HG02884 (cell line): ENCODE data around the gene BEAN1.
"Not testable (repeated sequence)": the region's sequence is repeated elsewhere in the genome, so short reads cannot be mapped to it uniquely, and the experiment has no call there.

Experiments
- ATAC-seq: cut with Tn5 transposase; IDR thresholded peaks from one replicate; pipeline ENCODE4 v1.9.1; 2021; ENCODE audit warnings: mild to moderate bottlenecking, moderate library complexity; ENCODE audit not compliant: unreplicated experiment

BEAN1 gene

GRCh38 chr16:66439051-66439730 is 12.1 kb downstream of the BEAN1 start:
- no peak for ATAC-seq

DNA sequence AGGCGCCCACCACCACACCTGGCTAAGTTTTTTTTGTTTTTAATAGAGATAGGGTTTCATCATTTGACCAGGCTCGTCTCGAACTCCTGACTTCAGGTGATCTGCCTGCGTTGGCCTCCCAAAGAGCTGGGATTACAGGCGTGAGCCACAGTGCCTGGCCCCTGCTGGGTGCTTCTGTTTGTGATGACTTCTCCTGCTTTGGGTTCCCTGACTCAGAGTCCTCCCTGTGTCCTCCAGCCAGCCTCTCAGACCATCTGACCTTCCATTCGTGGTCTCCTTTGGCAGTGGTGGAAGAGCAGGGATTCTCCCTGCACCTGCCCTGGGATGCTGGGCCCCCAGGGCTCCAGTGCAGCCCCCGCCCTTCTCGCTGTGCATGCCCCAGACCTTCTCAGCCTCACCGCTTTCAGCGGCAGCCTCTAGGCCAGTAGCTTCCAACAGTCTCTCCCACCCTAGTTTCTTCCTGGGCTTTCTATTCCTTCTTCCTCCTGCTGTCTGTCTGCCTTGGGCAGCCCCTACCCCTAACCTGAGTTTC is 13.2 kb downstream of the BEAN1 start:
- no peak for ATAC-seq

GRCh38 chr16:66440970-66441369 is 13.9 kb downstream of the BEAN1 start:
- ATAC-seq: no peak

DNA sequence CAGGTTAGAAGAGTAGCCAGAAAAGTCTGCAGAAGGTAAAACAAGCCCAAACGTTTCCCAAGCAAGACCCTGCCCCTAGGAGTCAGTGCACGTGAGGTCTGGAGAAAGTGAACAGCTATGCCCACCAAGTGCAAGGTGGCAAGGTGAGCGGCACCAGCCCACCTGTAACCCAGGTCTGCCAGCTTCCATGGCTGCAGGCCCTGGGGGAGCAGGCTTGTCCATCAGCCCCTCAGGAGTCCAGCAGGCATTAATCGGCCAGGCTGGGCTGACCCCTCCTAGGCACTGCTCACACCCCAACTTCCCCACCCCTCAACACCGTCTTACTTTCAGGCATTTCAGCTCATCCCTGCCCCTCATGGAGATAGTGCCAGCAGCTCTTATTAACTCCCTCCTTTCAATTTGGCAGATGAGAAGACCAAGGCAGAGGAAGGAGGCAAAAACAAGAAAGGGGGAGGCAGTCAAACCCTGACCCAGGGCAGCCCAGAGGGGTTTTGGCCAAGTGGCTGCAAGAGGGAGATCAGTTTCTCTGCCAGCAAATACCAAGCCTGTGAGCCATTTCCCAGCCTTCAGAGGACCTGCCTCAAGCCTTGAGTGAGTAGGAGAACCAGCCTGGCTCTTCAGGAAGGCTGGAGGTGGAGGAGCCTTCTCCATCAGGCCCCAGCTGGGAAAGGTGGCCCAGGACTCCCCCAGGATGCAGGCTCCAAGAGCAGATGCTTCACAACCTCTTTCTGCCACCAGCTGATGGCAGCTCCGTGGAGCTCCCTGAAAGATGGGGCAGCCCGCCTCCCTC is 14.7 kb downstream of the BEAN1 start:
- ATAC-seq: no peak

DNA sequence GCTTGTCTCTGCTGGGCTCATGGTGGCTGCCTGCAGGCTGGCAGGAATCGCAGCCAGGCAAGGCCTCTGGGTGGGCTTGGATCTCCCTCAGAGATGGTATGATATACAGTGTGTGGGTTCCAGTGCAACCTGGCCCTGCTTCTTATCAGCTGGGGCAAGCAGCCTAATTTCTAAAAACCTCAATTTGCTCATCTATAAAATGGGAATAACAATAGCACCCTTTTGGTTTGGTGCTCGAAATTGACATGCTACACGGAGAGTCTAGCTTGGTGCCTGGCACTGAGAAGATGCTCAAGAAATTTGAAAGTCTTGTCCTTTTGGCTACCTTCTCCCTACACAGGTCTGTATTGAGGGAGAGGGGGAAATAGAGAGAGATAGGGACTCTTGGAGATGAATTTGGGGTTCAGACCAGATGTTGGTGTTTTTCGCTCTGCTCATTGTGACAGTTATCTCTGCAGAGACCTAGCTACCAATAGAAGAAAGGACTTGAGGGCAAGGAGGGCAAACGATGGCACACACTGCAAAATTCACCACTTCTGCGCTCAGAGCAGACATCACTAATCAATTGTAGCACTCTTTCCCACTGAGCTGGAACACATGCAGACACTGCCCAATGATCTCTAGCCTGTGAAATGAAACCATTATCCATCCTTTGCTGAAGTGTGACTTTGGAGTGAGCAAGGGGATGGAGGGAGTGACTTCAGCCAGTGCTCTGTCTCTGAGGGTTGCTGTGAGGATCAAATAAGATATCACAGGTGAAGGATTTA is 15.6 kb downstream of the BEAN1 start:
- no peak for ATAC-seq

DNA sequence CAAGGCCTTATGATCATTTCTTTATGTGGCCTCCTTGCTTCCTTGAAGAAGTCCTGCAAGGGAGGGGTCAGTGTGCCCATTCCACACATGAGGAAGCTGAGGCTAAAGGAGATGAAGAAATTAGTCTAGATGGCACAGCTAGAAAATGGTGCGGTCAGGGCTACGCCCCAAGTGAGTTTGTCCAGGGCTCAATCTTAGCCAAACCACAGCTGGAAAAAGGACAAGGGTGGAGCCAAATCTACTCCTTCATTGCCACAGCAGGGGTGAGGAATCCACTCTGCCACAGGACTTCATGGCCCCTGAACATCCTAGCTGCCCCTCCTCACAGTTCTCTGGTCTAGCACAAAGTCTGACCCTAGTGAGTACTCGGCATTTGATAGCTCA is 16.2 kb downstream of the BEAN1 start:
- ATAC-seq: no peak

GRCh38 chr16:66444049-66444481 is 17.0 kb downstream of the BEAN1 start:
- ATAC-seq: no peak

- ATAC-seq: no peak
Measured at GRCh38 chr16:66446737-66447136, 19.6 kb downstream of the BEAN1 start.

GRCh38 chr16:66447491-66447890 is 20.4 kb downstream of the BEAN1 start:
- no peak for ATAC-seq

DNA sequence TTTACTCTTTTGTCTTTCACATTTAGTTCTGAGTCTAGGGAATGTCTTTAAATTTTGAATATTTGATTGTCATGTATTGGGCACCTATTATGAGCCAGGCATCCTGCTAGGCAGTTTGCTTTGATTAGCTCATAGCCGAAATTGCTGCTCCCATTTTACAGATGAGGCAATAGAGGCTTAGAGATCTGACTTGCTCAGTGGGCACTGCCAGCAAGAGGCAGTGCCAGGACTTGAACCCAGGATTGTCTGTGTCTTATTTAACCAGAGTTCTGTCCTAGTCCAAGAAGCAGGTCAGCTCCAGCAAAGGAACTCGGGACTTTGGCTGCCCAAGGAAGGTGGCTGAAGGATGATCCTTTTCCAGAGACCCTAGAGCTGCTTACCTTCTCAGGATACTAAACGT is 24.5 kb downstream of the BEAN1 start:
- no peak for ATAC-seq

GRCh38 chr16:66453230-66453629 is 26.1 kb downstream of the BEAN1 start:
- not testable (repeated sequence) for ATAC-seq

GRCh38 chr16:66454751-66455150 is 27.7 kb downstream of the BEAN1 start:
- ATAC-seq: no peak

DNA sequence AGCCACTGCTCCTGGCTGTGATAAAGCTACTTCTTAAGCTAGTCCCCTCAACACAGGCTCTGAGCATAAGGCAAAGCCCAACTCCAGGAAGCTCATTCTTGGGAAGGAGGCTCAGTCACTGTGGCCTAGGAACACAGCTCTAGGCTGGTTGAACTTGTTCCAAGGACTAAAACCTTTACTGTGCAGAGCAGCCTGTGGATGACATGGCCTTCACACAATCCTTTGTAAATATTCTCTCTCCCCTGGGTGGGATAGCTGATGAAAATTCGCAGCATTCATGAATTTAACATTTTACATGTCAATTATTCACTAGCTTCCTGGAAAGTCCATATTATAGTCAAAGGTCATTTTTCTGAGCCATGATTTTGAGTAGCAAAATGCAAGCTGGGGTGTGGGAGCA is 28.9 kb downstream of the BEAN1 start:
- no peak for ATAC-seq

GRCh38 chr16:66457888-66458287 is 30.8 kb downstream of the BEAN1 start:
- no peak for ATAC-seq

DNA sequence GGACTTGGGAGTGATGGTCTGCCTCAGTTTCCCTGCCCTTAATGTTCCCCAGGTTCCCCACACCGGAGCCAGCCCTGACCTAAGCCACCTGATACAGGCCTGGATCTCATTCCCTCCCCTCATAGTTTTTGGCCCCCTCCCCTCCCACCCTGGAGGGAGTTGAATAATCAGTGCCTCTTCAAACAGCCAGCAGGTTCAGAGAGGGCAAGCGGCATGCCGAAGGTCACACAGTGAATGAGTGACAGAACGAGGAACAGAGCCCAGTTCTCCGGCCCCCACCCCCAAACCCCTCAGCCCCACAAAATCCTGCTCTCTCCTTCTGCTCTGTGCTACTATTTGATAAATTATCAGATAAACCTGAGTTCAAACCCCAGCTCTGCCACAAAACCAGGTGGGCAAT is 31.2 kb downstream of the BEAN1 start:
- no peak for ATAC-seq

DNA sequence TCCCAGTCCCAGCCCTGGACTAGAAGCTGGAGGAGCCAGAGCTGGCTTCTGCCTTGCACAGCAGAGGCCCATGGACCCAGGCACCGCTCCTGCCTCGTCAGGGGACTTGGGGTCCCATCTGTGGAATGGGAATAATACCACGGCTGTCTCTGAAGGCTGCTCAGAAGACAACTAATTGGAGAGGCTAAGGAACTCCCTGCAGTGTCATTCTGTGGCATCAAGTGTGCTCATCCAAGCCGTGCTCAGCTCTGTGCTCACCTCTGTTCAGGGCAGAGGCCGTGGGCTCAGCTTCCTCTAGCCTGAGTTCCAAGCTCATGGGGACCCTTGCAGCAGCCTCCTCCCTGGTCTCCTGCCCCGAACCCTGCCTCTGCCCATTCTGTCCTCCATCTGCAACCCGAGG is 31.8 kb downstream of the BEAN1 start:
- no peak for ATAC-seq

DNA sequence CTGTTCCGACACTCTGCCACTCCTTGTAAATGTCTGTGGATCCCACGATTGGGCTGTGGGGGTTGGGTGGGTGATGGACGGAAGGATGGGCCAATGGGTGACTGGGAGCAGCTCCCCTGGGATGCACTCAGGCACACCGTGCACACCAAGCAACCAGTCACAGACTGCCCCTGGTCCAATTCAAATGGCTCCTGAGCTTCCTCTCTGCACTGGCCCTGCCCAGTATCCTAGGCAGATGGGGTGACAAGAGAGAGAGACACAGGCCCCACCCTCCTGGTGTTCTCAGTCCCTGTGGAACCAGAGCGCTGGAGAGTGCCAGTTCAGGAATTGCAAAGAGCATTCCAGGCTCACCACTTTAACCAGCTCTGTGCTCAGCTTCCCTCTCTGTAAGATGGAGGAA is 32.8 kb downstream of the BEAN1 start:
- ATAC-seq: no peak

DNA sequence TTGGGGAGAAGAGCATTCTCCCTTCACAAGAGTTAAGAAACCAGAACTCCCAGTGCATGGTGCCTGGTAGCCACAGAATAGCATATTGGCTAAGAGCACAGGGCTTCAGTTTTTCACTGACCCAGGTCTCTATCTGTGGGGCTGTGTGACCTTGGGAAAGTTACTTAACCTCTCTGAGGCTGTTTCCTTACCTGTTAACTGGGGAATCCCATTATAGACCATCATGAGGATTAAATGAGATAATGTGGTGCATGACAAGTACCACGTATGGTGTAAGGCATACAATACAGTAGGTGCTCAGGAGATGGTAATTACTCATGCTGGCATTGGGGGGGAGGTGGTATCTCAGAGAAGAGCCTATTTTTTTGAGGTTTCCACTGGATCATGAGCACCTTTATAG is 33.6 kb downstream of the BEAN1 start:
- no peak for ATAC-seq

- ATAC-seq: no peak
Measured at GRCh38 chr16:66462912-66463311, 35.8 kb downstream of the BEAN1 start.

GRCh38 chr16:66465946-66466345 is 38.9 kb downstream of the BEAN1 start:
- ATAC-seq: not testable (repeated sequence)

DNA sequence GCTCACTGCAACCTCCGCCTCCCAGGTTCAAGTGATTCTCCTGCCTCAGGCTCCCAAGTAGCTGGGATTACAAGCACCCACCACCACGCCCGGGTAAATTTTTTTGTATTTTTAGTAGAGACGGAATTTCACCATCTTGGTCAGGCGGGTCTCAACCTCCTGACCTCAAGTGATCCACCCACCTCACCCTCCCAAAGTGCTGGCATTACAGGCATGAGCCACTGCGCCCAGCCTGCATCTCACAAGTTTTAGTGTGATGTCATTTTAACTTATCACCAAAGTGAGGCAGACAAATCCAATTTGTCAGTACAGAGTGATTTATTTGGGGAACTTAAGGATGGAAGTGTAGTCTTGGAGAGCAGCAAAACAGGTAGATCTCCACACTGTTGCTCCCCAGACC is 39.5 kb downstream of the BEAN1 start:
- ATAC-seq: not testable (repeated sequence)
